Stimulated activated CD4-positive, alpha-beta T cell treated with anti-CD3 and anti-CD28 coated beads, Interleukin-12 subunit alpha, Interleukin-12 subunit beta, amount 100 ng/mL, for 4 hours (primary cell): ENCODE results near the gene MR1.

ENCODE experiments used
- DNase-seq: peaks from one replicate; pipeline ENCODE4 v3.0.0-alpha.2; 2020

MR1 gene

GRCh38 chr1:181033799-181034451 is at the start of gene MR1:
Gene MR1 (plus strand): TSS chr1:181033983. CDS start chr1:181034008, 25 bp downstream.
- DNase-seq = no peak

- DNase-seq = no peak
Observed at GRCh38 chr1:180988253-180988752, 45.5 kb upstream of the MR1 start.

GRCh38 chr1:180994262-180994661 is 39.5 kb upstream of the MR1 start:
- no peak for DNase-seq

GRCh38 chr1:180997843-180998504 is 35.8 kb upstream of the MR1 start:
- DNase-seq = no peak

GRCh38 chr1:181001091-181001780 is 32.5 kb upstream of the MR1 start:
- DNase-seq = no peak

- no peak for DNase-seq
Observed at GRCh38 chr1:181002582-181003172, 31.1 kb upstream of the MR1 start.

- DNase-seq = no peak
Observed at GRCh38 chr1:181010789-181011188, 23.0 kb upstream of the MR1 start.

GRCh38 chr1:181011301-181012202 is 22.2 kb upstream of the MR1 start:
- no peak for DNase-seq

- DNase-seq = no peak
Observed at GRCh38 chr1:181012203-181012745, 21.5 kb upstream of the MR1 start.

GRCh38 chr1:181013144-181013543 is 20.6 kb upstream of the MR1 start:
- DNase-seq = no peak

GRCh38 chr1:181014477-181015250 is 19.1 kb upstream of the MR1 start:
- no peak for DNase-seq

GRCh38 chr1:181015251-181015615 is 18.6 kb upstream of the MR1 start:
- DNase-seq = no peak

- DNase-seq = no peak
Observed at GRCh38 chr1:181016563-181016962, 17.2 kb upstream of the MR1 start.

GRCh38 chr1:181018901-181019681 is 14.7 kb upstream of the MR1 start:
- DNase-seq = no peak

- DNase-seq = no peak
Observed at GRCh38 chr1:181021159-181021558, 12.6 kb upstream of the MR1 start.

GRCh38 chr1:181021811-181022434 is 11.9 kb upstream of the MR1 start:
- peak; percentile 67 for DNase-seq

GRCh38 chr1:181023265-181024057 is 10.3 kb upstream of the MR1 start:
- no peak for DNase-seq

- no peak for DNase-seq
Observed at GRCh38 chr1:181028196-181028595, 5.6 kb upstream of the MR1 start.

- DNase-seq = no peak
Observed at GRCh38 chr1:181028615-181029014, 5.2 kb upstream of the MR1 start.
